Measurements from ENCODE around the gene COL4A5. TPM values are rescaled to one million over a fixed set of nuclear protein-coding genes. Genes with fewer than 3 reads are reported as not detected.

Gene COL4A5
- total RNA-seq, 1 experiment from 2014 or later, result 8.3 TPM

- H3K36me3 ChIP-seq (ENCODE audit: control insufficient read depth, insufficient read depth, low read length), result no peaks in the 10 kb centered on the region
- ChIA-PET POLR2A (no interaction called here), CTCF (no interaction called here)
- H3K27me3 ChIP-seq (ENCODE audit: control insufficient read depth, insufficient read depth, low read length), result no peaks in the 10 kb centered on the region
- ATAC-seq, result no peak
- BruUV-seq (replicated peaks), result no TSS peak
- H3K27ac ChIP-seq (ENCODE audit: low read length), result no peak overlapping the region
- in situ Hi-C loops (cut with HindIII; ENCODE audit: low pct_unique_long_range_greater_than_20kb, low sequenced_read_pairs), result no loop called here
- intact Hi-C loops (cut with micrococcal nuclease; ENCODE audit: unreplicated experiment), result no loop called here
- TF ChIP-seq TCF7L2 (IDR thresholded peaks at IDR 0.05; ENCODE audit: low read depth, low read length) (no peak), CTCF (IDR thresholded peaks at IDR 0.05) (no peak), POLR2AphosphoS5 (IDR thresholded peaks at IDR 0.05; ENCODE audit: low read depth, low read length) (no peak), SIN3A (IDR thresholded peaks at IDR 0.05; ENCODE audit: borderline replicate concordance, insufficient read depth, low read depth, low read length) (no peak)
- TF ChIP-seq, protein P1, sequence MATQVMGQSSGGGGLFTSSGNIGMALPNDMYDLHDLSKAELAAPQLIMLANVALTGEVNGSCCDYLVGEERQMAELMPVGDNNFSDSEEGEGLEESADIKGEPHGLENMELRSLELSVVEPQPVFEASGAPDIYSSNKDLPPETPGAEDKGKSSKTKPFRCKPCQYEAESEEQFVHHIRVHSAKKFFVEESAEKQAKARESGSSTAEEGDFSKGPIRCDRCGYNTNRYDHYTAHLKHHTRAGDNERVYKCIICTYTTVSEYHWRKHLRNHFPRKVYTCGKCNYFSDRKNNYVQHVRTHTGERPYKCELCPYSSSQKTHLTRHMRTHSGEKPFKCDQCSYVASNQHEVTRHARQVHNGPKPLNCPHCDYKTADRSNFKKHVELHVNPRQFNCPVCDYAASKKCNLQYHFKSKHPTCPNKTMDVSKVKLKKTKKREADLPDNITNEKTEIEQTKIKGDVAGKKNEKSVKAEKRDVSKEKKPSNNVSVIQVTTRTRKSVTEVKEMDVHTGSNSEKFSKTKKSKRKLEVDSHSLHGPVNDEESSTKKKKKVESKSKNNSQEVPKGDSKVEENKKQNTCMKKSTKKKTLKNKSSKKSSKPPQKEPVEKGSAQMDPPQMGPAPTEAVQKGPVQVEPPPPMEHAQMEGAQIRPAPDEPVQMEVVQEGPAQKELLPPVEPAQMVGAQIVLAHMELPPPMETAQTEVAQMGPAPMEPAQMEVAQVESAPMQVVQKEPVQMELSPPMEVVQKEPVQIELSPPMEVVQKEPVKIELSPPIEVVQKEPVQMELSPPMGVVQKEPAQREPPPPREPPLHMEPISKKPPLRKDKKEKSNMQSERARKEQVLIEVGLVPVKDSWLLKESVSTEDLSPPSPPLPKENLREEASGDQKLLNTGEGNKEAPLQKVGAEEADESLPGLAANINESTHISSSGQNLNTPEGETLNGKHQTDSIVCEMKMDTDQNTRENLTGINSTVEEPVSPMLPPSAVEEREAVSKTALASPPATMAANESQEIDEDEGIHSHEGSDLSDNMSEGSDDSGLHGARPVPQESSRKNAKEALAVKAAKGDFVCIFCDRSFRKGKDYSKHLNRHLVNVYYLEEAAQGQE (IDR thresholded peaks at IDR 0.05; ENCODE audit: insufficient read depth in 1 of 2, low read depth in 2 of 2, low read length in 1 of 2), result no peak
- no peaks in the 10 kb centered on the region for H3K9me3 ChIP-seq (ENCODE audit: control insufficient read depth, insufficient read depth, low read depth, low read length)
- no peaks in the 10 kb centered on the region for H3K4me1 ChIP-seq (ENCODE audit: control insufficient read depth, insufficient read depth, low read length)
- no peak overlapping the region for H3K4me3 ChIP-seq (ENCODE audit: low read depth in 2 of 2, low read length in 2 of 2)
- DNase-seq (ENCODE audit: low read depth, low spot score), result no peak
Observed at GRCh38 chrX:108640817-108641216, 201.2 kb downstream of the COL4A5 start.

DNA sequence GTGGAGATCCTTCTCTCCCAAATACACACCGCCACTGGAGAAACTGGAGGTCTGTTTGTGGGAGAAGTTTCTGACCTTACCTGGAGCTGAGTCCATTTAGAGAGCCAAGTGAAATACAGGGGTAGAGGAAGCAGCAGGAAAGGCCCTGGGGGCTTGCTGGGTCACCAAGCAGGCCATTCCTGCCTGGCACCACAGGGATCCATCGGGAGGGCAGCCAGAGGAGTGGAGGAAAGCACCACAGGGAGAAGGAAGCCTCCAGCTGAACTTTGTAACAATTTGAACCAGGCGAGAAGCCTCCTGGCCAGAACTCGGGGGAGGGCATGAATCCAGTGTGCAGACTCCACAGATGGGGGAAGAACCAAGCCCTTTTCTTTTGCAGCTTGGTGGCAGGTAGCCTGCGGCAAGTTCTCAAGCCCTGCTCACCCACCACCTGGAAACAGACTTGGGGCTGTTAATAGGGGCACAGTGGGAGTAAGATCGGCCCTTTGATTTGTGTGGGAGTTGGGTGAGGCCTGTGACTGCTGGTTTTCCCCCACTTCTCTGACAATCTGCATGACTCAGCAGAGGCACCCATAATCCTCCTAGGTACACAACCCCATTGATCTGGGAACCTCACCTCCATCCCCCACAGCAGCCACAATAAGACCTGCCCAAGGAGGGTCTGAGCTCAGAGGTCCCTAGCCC lies 202.1 kb downstream of the COL4A5 start:
- Histone ChIP-seq H3K9me3 (ENCODE audit: control insufficient read depth, insufficient read depth, low read depth, low read length) (no peaks in the 10 kb centered on the region), H3K4me1 (ENCODE audit: control insufficient read depth, insufficient read depth, low read length) (no peaks in the 10 kb centered on the region), H3K27ac (ENCODE audit: low read length) (no peak overlapping the region), H3K4me3 (ENCODE audit: low read depth in 2 of 2, low read length in 2 of 2) (no peak overlapping the region), H3K27me3 (ENCODE audit: control insufficient read depth, insufficient read depth, low read length) (no peaks in the 10 kb centered on the region), H3K36me3 (ENCODE audit: control insufficient read depth, insufficient read depth, low read length) (no peaks in the 10 kb centered on the region)
- in situ Hi-C loops (cut with HindIII; ENCODE audit: low pct_unique_long_range_greater_than_20kb, low sequenced_read_pairs), result no loop called here
- intact Hi-C loops (cut with micrococcal nuclease; ENCODE audit: unreplicated experiment), result no loop called here
- ChIA-PET CTCF (no interaction called here), POLR2A (no interaction called here)
- no peak for DNase-seq (ENCODE audit: low read depth, low spot score)
- TF ChIP-seq SIN3A (IDR thresholded peaks at IDR 0.05; ENCODE audit: borderline replicate concordance, insufficient read depth, low read depth, low read length) (no peak), POLR2AphosphoS5 (IDR thresholded peaks at IDR 0.05; ENCODE audit: low read depth, low read length) (no peak), TCF7L2 (IDR thresholded peaks at IDR 0.05; ENCODE audit: low read depth, low read length) (no peak), CTCF (IDR thresholded peaks at IDR 0.05) (no peak)
- TF ChIP-seq, protein P1 (IDR thresholded peaks at IDR 0.05; ENCODE audit: insufficient read depth in 1 of 2, low read depth in 2 of 2, low read length in 1 of 2), result no peak
- no peak for ATAC-seq
- BruUV-seq (replicated peaks), result no TSS peak
